ENCODE data around the gene BCR.

DNA sequence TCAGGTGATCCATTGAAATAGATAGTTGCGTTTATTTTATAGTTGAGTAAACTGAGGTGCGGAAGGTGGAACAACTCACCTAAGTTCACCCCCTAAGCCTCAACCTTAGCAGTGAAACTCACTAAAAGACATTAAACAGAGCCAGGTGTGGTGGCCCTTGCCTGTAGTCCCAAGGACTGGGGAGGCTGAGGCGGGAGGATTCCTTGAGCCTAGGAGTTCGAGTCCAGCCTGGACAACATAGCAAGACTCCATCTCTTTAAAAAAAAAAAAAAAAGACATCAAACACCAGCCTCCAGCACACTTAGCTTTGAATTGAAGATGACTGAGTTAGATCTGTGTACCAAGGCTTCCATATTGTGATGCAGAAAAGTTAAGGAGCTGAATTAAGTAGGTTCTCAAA, 35.9 kb upstream of the BCR start:
- no peak for TF ChIP-seq POLR2A (IDR thresholded peaks at IDR 0.05)
- TF ChIP-seq, protein P1, sequence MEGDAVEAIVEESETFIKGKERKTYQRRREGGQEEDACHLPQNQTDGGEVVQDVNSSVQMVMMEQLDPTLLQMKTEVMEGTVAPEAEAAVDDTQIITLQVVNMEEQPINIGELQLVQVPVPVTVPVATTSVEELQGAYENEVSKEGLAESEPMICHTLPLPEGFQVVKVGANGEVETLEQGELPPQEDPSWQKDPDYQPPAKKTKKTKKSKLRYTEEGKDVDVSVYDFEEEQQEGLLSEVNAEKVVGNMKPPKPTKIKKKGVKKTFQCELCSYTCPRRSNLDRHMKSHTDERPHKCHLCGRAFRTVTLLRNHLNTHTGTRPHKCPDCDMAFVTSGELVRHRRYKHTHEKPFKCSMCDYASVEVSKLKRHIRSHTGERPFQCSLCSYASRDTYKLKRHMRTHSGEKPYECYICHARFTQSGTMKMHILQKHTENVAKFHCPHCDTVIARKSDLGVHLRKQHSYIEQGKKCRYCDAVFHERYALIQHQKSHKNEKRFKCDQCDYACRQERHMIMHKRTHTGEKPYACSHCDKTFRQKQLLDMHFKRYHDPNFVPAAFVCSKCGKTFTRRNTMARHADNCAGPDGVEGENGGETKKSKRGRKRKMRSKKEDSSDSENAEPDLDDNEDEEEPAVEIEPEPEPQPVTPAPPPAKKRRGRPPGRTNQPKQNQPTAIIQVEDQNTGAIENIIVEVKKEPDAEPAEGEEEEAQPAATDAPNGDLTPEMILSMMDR (IDR thresholded peaks at IDR 0.05) = no peak
